ENCODE results near the gene GLB1L.
A peak's percentile ranks its signal among the peaks of the same experiment; 100 is the strongest.

The GLB1L gene

GRCh38 chr2:219247678-219248642 lies 2.7 kb upstream of the GLB1L start:
- H3K9me3 ChIP-seq (ENCODE audit: control insufficient read depth, low read length): no peaks in the 10 kb centered on the region
- peaks cover 22% of the 10 kb centered on the region for H3K27me3 ChIP-seq (ENCODE audit: control insufficient read depth, insufficient read depth, low read length, poor library complexity, severe bottlenecking)
- peaks cover 15% of the 10 kb centered on the region for H3K4me1 ChIP-seq (ENCODE audit: control insufficient read depth, insufficient read depth, low read length)
- WGBS, 2 experiments: 91 to 93% methylated on average over 17 of the region's 17 CpGs
- H3K4me3 ChIP-seq (ENCODE audit: insufficient read depth, low read depth, low read length): no peak overlapping the region
- H3K36me3 ChIP-seq (ENCODE audit: control insufficient read depth, insufficient read depth, low read length): peaks cover 5% of the 10 kb centered on the region
- no peak overlapping the region for H3K27ac ChIP-seq (ENCODE audit: insufficient read depth, low read depth, low read length, poor library complexity, severe bottlenecking)

- WGBS, 2 experiments: 94 to 98% methylated on average over 10 of the region's 10 CpGs
- Histone ChIP-seq H3K4me3 (ENCODE audit: insufficient read depth, low read depth, low read length) (no peak overlapping the region), H3K9me3 (ENCODE audit: control insufficient read depth, low read length) (no peaks in the 10 kb centered on the region)
Observed at GRCh38 chr2:219246559-219246958, 1.3 kb upstream of the GLB1L start.

GRCh38 chr2:219245899-219246230 lies 621 bp upstream of the GLB1L start:
- H3K27ac ChIP-seq (ENCODE audit: insufficient read depth, low read depth, low read length, poor library complexity, severe bottlenecking): peak overlapping the region; percentile 98
- WGBS, 2 experiments: 38 to 41% methylated on average over 10 of the region's 10 CpGs
- H3K4me3 ChIP-seq (ENCODE audit: insufficient read depth, low read depth, low read length): peak overlapping the region; percentile 95

More at GRCh38 chr2:219246559-219246958, 1.3 kb upstream of the GLB1L start:
- H3K27me3 ChIP-seq (ENCODE audit: control insufficient read depth, insufficient read depth, low read length, poor library complexity, severe bottlenecking): peaks cover 8% of the 10 kb centered on the region
- H3K4me1 ChIP-seq (ENCODE audit: control insufficient read depth, insufficient read depth, low read length): peaks cover 9% of the 10 kb centered on the region
- no peak overlapping the region for H3K27ac ChIP-seq (ENCODE audit: insufficient read depth, low read depth, low read length, poor library complexity, severe bottlenecking)
- peaks cover 5% of the 10 kb centered on the region for H3K36me3 ChIP-seq (ENCODE audit: control insufficient read depth, insufficient read depth, low read length)

GRCh38 chr2:219244789-219245147 lies 476 bp downstream of the GLB1L start:
- Histone ChIP-seq H3K4me1 (ENCODE audit: control insufficient read depth, insufficient read depth, low read length) (peaks cover 9% of the 10 kb centered on the region), H3K9me3 (ENCODE audit: control insufficient read depth, low read length) (no peaks in the 10 kb centered on the region), H3K27me3 (ENCODE audit: control insufficient read depth, insufficient read depth, low read length, poor library complexity, severe bottlenecking) (no peaks in the 10 kb centered on the region), H3K4me3 (ENCODE audit: insufficient read depth, low read depth, low read length) (peak overlapping the region; percentile 95), H3K36me3 (ENCODE audit: control insufficient read depth, insufficient read depth, low read length) (peaks cover 5% of the 10 kb centered on the region), H3K27ac (ENCODE audit: insufficient read depth, low read depth, low read length, poor library complexity, severe bottlenecking) (peak overlapping the region; percentile 98)
- WGBS, 2 experiments: 54% methylated on average over 6 of the region's 6 CpGs

More at GRCh38 chr2:219245899-219246230, 621 bp upstream of the GLB1L start:
- Histone ChIP-seq H3K27me3 (ENCODE audit: control insufficient read depth, insufficient read depth, low read length, poor library complexity, severe bottlenecking) (peaks cover under 1% of the 10 kb centered on the region), H3K9me3 (ENCODE audit: control insufficient read depth, low read length) (no peaks in the 10 kb centered on the region), H3K36me3 (ENCODE audit: control insufficient read depth, insufficient read depth, low read length) (peaks cover 5% of the 10 kb centered on the region), H3K4me1 (ENCODE audit: control insufficient read depth, insufficient read depth, low read length) (peaks cover 9% of the 10 kb centered on the region)

- peaks cover 5% of the 10 kb centered on the region for H3K36me3 ChIP-seq (ENCODE audit: control insufficient read depth, insufficient read depth, low read length)
- H3K4me3 ChIP-seq (ENCODE audit: insufficient read depth, low read depth, low read length): no peak overlapping the region
- 91% methylated on average over 28 of the region's 28 CpGs for WGBS, 2 experiments
Observed at GRCh38 chr2:219243291-219243761, 1.9 kb downstream of the GLB1L start.

GRCh38 chr2:219234331-219234730 lies 10.9 kb downstream of the GLB1L start:
- Histone ChIP-seq H3K27ac (ENCODE audit: insufficient read depth, low read depth, low read length, poor library complexity, severe bottlenecking) (no peak overlapping the region), H3K4me1 (ENCODE audit: control insufficient read depth, insufficient read depth, low read length) (peaks cover 3% of the 10 kb centered on the region), H3K27me3 (ENCODE audit: control insufficient read depth, insufficient read depth, low read length, poor library complexity, severe bottlenecking) (no peaks in the 10 kb centered on the region), H3K4me3 (ENCODE audit: insufficient read depth, low read depth, low read length) (no peak overlapping the region), H3K9me3 (ENCODE audit: control insufficient read depth, low read length) (no peaks in the 10 kb centered on the region), H3K36me3 (ENCODE audit: control insufficient read depth, insufficient read depth, low read length) (peaks cover 35% of the 10 kb centered on the region)
- WGBS, 2 experiments: 95 to 96% methylated on average over 3 of the region's 3 CpGs

More at GRCh38 chr2:219243291-219243761, 1.9 kb downstream of the GLB1L start:
- no peaks in the 10 kb centered on the region for H3K9me3 ChIP-seq (ENCODE audit: control insufficient read depth, low read length)
- no peak overlapping the region for H3K27ac ChIP-seq (ENCODE audit: insufficient read depth, low read depth, low read length, poor library complexity, severe bottlenecking)
- no peaks in the 10 kb centered on the region for H3K27me3 ChIP-seq (ENCODE audit: control insufficient read depth, insufficient read depth, low read length, poor library complexity, severe bottlenecking)
- H3K4me1 ChIP-seq (ENCODE audit: control insufficient read depth, insufficient read depth, low read length): peaks cover 9% of the 10 kb centered on the region

GRCh38 chr2:219230059-219230540 lies 15.1 kb downstream of the GLB1L start:
- Histone ChIP-seq H3K27ac (ENCODE audit: insufficient read depth, low read depth, low read length, poor library complexity, severe bottlenecking) (peak overlapping the region; percentile 83), H3K27me3 (ENCODE audit: control insufficient read depth, insufficient read depth, low read length, poor library complexity, severe bottlenecking) (no peaks in the 10 kb centered on the region), H3K9me3 (ENCODE audit: control insufficient read depth, low read length) (no peaks in the 10 kb centered on the region), H3K4me1 (ENCODE audit: control insufficient read depth, insufficient read depth, low read length) (peaks cover 13% of the 10 kb centered on the region), H3K4me3 (ENCODE audit: insufficient read depth, low read depth, low read length) (peak overlapping the region; percentile 71), H3K36me3 (ENCODE audit: control insufficient read depth, insufficient read depth, low read length) (peaks cover 21% of the 10 kb centered on the region)
- WGBS, 2 experiments: 1 to 2% methylated on average over 24 of the region's 24 CpGs

- peak within 1 kb of the TSS; percentile 71 for H3K4me3 ChIP-seq (ENCODE audit: insufficient read depth, low read depth, low read length)
- H3K36me3 ChIP-seq (ENCODE audit: control insufficient read depth, insufficient read depth, low read length): peaks cover 23% of the 10 kb centered on the region
- H3K27me3 ChIP-seq (ENCODE audit: control insufficient read depth, insufficient read depth, low read length, poor library complexity, severe bottlenecking): no peaks in the 10 kb centered on the region
- peaks cover 13% of the 10 kb centered on the region for H3K4me1 ChIP-seq (ENCODE audit: control insufficient read depth, insufficient read depth, low read length)
- no peaks in the 10 kb centered on the region for H3K9me3 ChIP-seq (ENCODE audit: control insufficient read depth, low read length)
- H3K27ac ChIP-seq (ENCODE audit: insufficient read depth, low read depth, low read length, poor library complexity, severe bottlenecking): peak within 1 kb of the TSS; percentile 83
- 0% methylated on average over 80 of the region's 80 CpGs for WGBS, 2 experiments
Observed at GRCh38 chr2:219229305-219230058, 15.8 kb downstream of the GLB1L start, which contains the start of the genes ANKZF1 and ATG9A. ANKZF1 (plus strand) TSS chr2:219229806; CDS start chr2:219230258, 452 bp downstream. ATG9A (minus strand) TSS chr2:219229636; CDS start chr2:219228024, 1,612 bp downstream.

GRCh38 chr2:219228911-219229304 lies 16.3 kb downstream of the GLB1L start:
- Histone ChIP-seq H3K9me3 (ENCODE audit: control insufficient read depth, low read length) (no peaks in the 10 kb centered on the region), H3K4me1 (ENCODE audit: control insufficient read depth, insufficient read depth, low read length) (peaks cover 13% of the 10 kb centered on the region), H3K27me3 (ENCODE audit: control insufficient read depth, insufficient read depth, low read length, poor library complexity, severe bottlenecking) (no peaks in the 10 kb centered on the region), H3K4me3 (ENCODE audit: insufficient read depth, low read depth, low read length) (peak overlapping the region; percentile 71), H3K27ac (ENCODE audit: insufficient read depth, low read depth, low read length, poor library complexity, severe bottlenecking) (no peak overlapping the region), H3K36me3 (ENCODE audit: control insufficient read depth, insufficient read depth, low read length) (peaks cover 25% of the 10 kb centered on the region)
- 9 to 10% methylated on average over 19 of the region's 19 CpGs for WGBS, 2 experiments
